Progenitor cell of endocrine pancreas (in vitro differentiated cells): ENCODE data around the gene RECQL5. TPM values are rescaled to one million over a fixed set of nuclear protein-coding genes. Genes with fewer than 3 reads are reported as not detected.

Source experiments
- DNase-seq: peaks from one replicate; pipeline ENCODE4 v3.0.0; 2021; ENCODE audit warnings: low spot score; ENCODE audit not compliant: unreplicated experiment
- H3K27ac Mint-ChIP-seq: 2 replicates; pipeline ENCODE4 v1.8.0; 2021; ENCODE audit warnings: mild to moderate bottlenecking, moderate library complexity, mixed read lengths
- H3K27me3 Mint-ChIP-seq: 2 replicates; pipeline ENCODE4 v1.8.0; 2021; ENCODE audit warnings: mixed read lengths
- H3K36me3 Mint-ChIP-seq: 2 replicates; pipeline ENCODE4 v1.8.0; 2022; ENCODE audit warnings: mixed read lengths; ENCODE audit not compliant: insufficient read depth
- H3K4me1 Mint-ChIP-seq: 2 replicates; pipeline ENCODE4 v1.8.0; 2021; ENCODE audit warnings: low read depth, mixed read lengths
- H3K4me3 Mint-ChIP-seq: 2 replicates; pipeline ENCODE4 v1.8.0; 2021; ENCODE audit warnings: low read depth, mild to moderate bottlenecking, moderate library complexity, mixed read lengths
- H3K9me3 Mint-ChIP-seq: 2 replicates; pipeline ENCODE4 v1.8.0; 2021; ENCODE audit warnings: low read depth, mixed read lengths
- CTCF ChIP-seq: fragments of 200-600 bp; sonication (generic); IDR thresholded peaks from one replicate; pipeline ENCODE4 v1.5.0; 2021; ENCODE audit warnings: antibody characterized with exemption, mild to moderate bottlenecking; ENCODE audit not compliant: unreplicated experiment
- total RNA-seq: library from RNA; stranded (reverse); gene quantifications from 2 replicates; pipeline ENCODE4 v1.2.1, GENCODE V29; 2021

Gene RECQL5
- total RNA-seq, 1 donor from 2014 or later, result 67.7 TPM

- Mint-ChIP-seq H3K36me3 (peaks cover 6% of the 10 kb centered on the region), H3K27ac (no peak overlapping the region), H3K4me3 (no peak overlapping the region), H3K27me3 (no peaks in the 10 kb centered on the region), H3K9me3 (no peaks in the 10 kb centered on the region), H3K4me1 (peaks cover 5% of the 10 kb centered on the region)
- TF ChIP-seq CTCF, result no peak
- no peak for DNase-seq
Observed at GRCh38 chr17:75661531-75661930, 5.4 kb downstream of the RECQL5 start.

- Mint-ChIP-seq H3K36me3 (peaks cover 8% of the 10 kb centered on the region), H3K27ac (no peak overlapping the region), H3K27me3 (no peaks in the 10 kb centered on the region), H3K9me3 (no peaks in the 10 kb centered on the region), H3K4me3 (no peak overlapping the region), H3K4me1 (no peaks in the 10 kb centered on the region)
- DNase-seq, result no peak
- no peak for TF ChIP-seq CTCF
Observed at GRCh38 chr17:75658237-75658636, 8.7 kb downstream of the RECQL5 start.

GRCh38 chr17:75654176-75654575, 12.8 kb downstream of the RECQL5 start:
- H3K9me3 Mint-ChIP-seq, result no peaks in the 10 kb centered on the region
- no peak for TF ChIP-seq CTCF
- H3K4me3 Mint-ChIP-seq, result no peak overlapping the region
- H3K36me3 Mint-ChIP-seq, result peaks cover 22% of the 10 kb centered on the region
- H3K4me1 Mint-ChIP-seq, result no peaks in the 10 kb centered on the region
- H3K27me3 Mint-ChIP-seq, result no peaks in the 10 kb centered on the region
- DNase-seq, result no peak
- H3K27ac Mint-ChIP-seq, result no peak overlapping the region

DNA sequence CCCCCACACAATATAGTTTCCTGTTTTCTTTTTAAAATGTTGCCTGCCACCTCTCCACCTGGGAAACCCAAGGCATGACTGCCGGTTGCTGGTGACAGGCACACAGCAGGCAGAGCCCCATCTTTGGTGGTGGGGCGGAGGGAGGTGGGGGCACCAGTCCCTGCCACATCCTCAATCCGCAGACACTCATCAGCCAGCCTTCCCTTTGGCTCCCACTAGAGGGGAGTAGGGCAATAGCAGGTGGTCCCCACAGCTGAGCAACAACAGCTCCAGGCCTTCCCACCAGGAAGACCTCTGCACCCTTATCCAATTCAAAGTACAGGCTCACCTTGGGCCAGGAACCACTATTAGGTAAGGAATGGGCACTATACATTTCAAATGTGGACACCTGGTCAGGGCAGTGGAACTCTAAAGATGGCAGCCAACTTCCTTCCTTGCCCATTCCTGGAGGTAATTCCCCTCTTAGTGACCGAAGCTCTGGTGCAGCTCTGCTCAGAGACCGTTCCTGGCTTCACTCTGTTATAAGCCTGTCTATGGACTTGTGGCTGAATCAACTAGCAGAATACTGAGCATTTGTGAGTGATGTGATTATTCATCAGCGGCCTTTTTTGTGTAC, 13.9 kb downstream of the RECQL5 start:
- Mint-ChIP-seq H3K27me3 (no peaks in the 10 kb centered on the region), H3K9me3 (no peaks in the 10 kb centered on the region), H3K4me1 (peaks cover 1% of the 10 kb centered on the region), H3K4me3 (no peak overlapping the region), H3K27ac (peak overlapping the region; percentile 90), H3K36me3 (peaks cover 27% of the 10 kb centered on the region)
- peak; percentile 75 for TF ChIP-seq CTCF
- DNase-seq, result no peak

GRCh38 chr17:75652341-75652740, 14.6 kb downstream of the RECQL5 start:
- Mint-ChIP-seq H3K4me1 (peaks cover 8% of the 10 kb centered on the region), H3K4me3 (no peak overlapping the region), H3K36me3 (peaks cover 27% of the 10 kb centered on the region), H3K9me3 (no peaks in the 10 kb centered on the region), H3K27me3 (no peaks in the 10 kb centered on the region), H3K27ac (no peak overlapping the region)
- TF ChIP-seq CTCF, result no peak
- no peak for DNase-seq
